Body of pancreas (tissue), 4 donors: ENCODE results near the gene ACOX1. TPM values are rescaled to one million over a fixed set of nuclear protein-coding genes. Genes with fewer than 3 reads are reported as not detected.

Source experiments
- ATAC-seq: fragments of 150-250 bp; one replicate; pipeline ENCODE4 v1.9.1; 2016
- DNase-seq, 4 donors: peaks; one replicate each; pipeline ENCODE4 v3.0.0-alpha.2; 2019
- H3K27ac ChIP-seq, 4 donors: fragments of 200-600 bp; sonication (generic); 1 replicate in 3 of 4; 2 replicates in 1 of 4; pipeline versions ENCODE4 v1.5.1 to v1.6.1; 2016 to 2019; ENCODE audit warnings: mild to moderate bottlenecking in 1 of 4, mixed read lengths in 1 of 4, moderate library complexity in 1 of 4
- H3K27me3 ChIP-seq, 2 donors: fragments of 200-600 bp; sonication (generic); one replicate each; pipeline ENCODE4 v1.6.0; 2016; ENCODE audit warnings: mild to moderate bottlenecking in 1 of 2
- H3K36me3 ChIP-seq, 2 donors: fragments of 200-600 bp; sonication (generic); replicated peaks in 1 of 2; 2 replicates each; pipeline ENCODE4 v1.5.1; 2016; ENCODE audit warnings: low read depth in 2 of 2; ENCODE audit not compliant: insufficient read depth in 1 of 2
- H3K4me1 ChIP-seq: fragments of 200-600 bp; sonication (generic); one replicate; pipeline ENCODE4 v1.6.0; 2016
- H3K4me3 ChIP-seq, 2 donors: fragments of 200-600 bp; sonication (generic); 1 replicate in 1 of 2; 2 replicates in 1 of 2; pipeline ENCODE4 v1.5.1; 2016 to 2019
- H3K9me3 ChIP-seq, 3 donors: fragments of 200-600 bp; sonication (generic); 1 replicate in 2 of 3; 2 replicates in 1 of 3; pipeline ENCODE4 v1.5.1; 2016
- CTCF ChIP-seq, 7 experiments: fragments of 450-650 bp in 4 of 7; fragments of 200-600 bp in 3 of 7; sonication (generic) in 3 of 7; IDR thresholded peaks; one replicate each; pipeline ENCODE4 v1.5.1; 2016 to 2019; ENCODE audit warnings: antibody characterized with exemption in 7 of 7
- POLR2A ChIP-seq, 3 donors: fragments of 450-650 bp; IDR thresholded peaks; one replicate each; pipeline ENCODE4 v1.6.1; 2016; ENCODE audit warnings: antibody characterized with exemption in 3 of 3, mild to moderate bottlenecking in 2 of 3
- WGBS, 2 donors: methylation state at CpG; one replicate each; pipeline ENCODE4 v1.1.5; 2017; 5-methylcytosine and 5-hydroxymethylcytosine counted together
- intact Hi-C: fragments of 100-400 bp; cut with DNase I; formaldehyde crosslinking; loops from one replicate; pipeline ENCODE4 v1.15.1; 2023
- total RNA-seq, 2 donors: library from RNA; depleted of rRNA; stranded (reverse); fragments of >200 nt; gene quantifications; one replicate each; pipeline ENCODE4 v1.1.0, GENCODE V29; 2016

ACOX1 gene
- total RNA-seq, 2 donors from 2014 or later: 69.0 to 77.1 TPM

- Histone ChIP-seq H3K27ac (no peak overlapping the region), H3K36me3 (no peaks in the 10 kb centered on the region), H3K4me3 (no peak overlapping the region), H3K9me3 (no peaks in the 10 kb centered on the region), H3K4me1 (peaks cover 14% of the 10 kb centered on the region), H3K27me3 (no peaks in the 10 kb centered on the region)
- intact Hi-C loops: no loop called here
- TF ChIP-seq POLR2A (IDR thresholded peaks at IDR 0.05) (no peak), CTCF (IDR thresholded peaks at IDR 0.05) (no peak)
- 89 to 94% methylated on average over 13 of the region's 13 CpGs for WGBS, 2 donors
- DNase-seq (no peak), ATAC-seq (no peak)
These were observed 41.3 kb downstream of the ACOX1 start for GRCh38 chr17:75937652-75938051.

GRCh38 chr17:75933808-75934207, 45.2 kb downstream of the ACOX1 start:
- TF ChIP-seq POLR2A (IDR thresholded peaks at IDR 0.05) (no peak), CTCF (IDR thresholded peaks at IDR 0.05) (no peak)
- 80 to 85% methylated on average over 4 of the region's 4 CpGs for WGBS, 2 donors
- intact Hi-C loops: no loop called here
- no peak for ATAC-seq
- Histone ChIP-seq H3K4me1 (no peaks in the 10 kb centered on the region), H3K27me3 (no peaks in the 10 kb centered on the region), H3K27ac (no peak overlapping the region), H3K9me3 (no peaks in the 10 kb centered on the region), H3K4me3 (no peak overlapping the region), H3K36me3 (no peaks in the 10 kb centered on the region)
- no peak for DNase-seq

- ATAC-seq: no peak
These were observed 46.1 kb downstream of the ACOX1 start for GRCh38 chr17:75932852-75933251.

GRCh38 chr17:75931062-75931461, 47.9 kb downstream of the ACOX1 start:
- intact Hi-C loops: no loop called here
- H3K27me3 ChIP-seq: no peaks in the 10 kb centered on the region
- no peaks in the 10 kb centered on the region for H3K9me3 ChIP-seq
- H3K4me3 ChIP-seq: no peak overlapping the region
- no peaks in the 10 kb centered on the region for H3K4me1 ChIP-seq
- no peak overlapping the region for H3K27ac ChIP-seq
- no peak for ATAC-seq
- DNase-seq: no peak
- no peaks in the 10 kb centered on the region for H3K36me3 ChIP-seq
- TF ChIP-seq POLR2A (IDR thresholded peaks at IDR 0.05): no peak
- TF ChIP-seq CTCF (IDR thresholded peaks at IDR 0.05): no peak
- WGBS, 2 donors: 88 to 100% methylated on average over 1 to 4 of the region's 4 CpGs

More at GRCh38 chr17:75932852-75933251, 46.1 kb downstream of the ACOX1 start:
- no peaks in the 10 kb centered on the region for H3K9me3 ChIP-seq
- DNase-seq: no peak
- H3K27ac ChIP-seq: no peak overlapping the region
- H3K27me3 ChIP-seq: no peaks in the 10 kb centered on the region
- H3K4me1 ChIP-seq: no peaks in the 10 kb centered on the region
- 86 to 89% methylated on average over 5 of the region's 5 CpGs for WGBS, 2 donors
- H3K36me3 ChIP-seq: no peaks in the 10 kb centered on the region
- intact Hi-C loops: no loop called here
- H3K4me3 ChIP-seq: no peak overlapping the region
- no peak for TF ChIP-seq CTCF (IDR thresholded peaks at IDR 0.05)
- TF ChIP-seq POLR2A (IDR thresholded peaks at IDR 0.05): no peak

GRCh38 chr17:75927286-75927922, 51.6 kb downstream of the ACOX1 start:
- no peak for ATAC-seq
- H3K9me3 ChIP-seq: no peaks in the 10 kb centered on the region
- intact Hi-C loops: no loop called here

More at GRCh38 chr17:75927286-75927922, 51.6 kb downstream of the ACOX1 start:
- WGBS, 2 donors: 62 to 76% methylated on average over 5 to 6 of the region's 6 CpGs
- Histone ChIP-seq H3K27me3 (no peaks in the 10 kb centered on the region), H3K4me3 (no peak overlapping the region), H3K27ac (no peak overlapping the region), H3K4me1 (no peaks in the 10 kb centered on the region), H3K36me3 (no peaks in the 10 kb centered on the region)
- TF ChIP-seq CTCF (IDR thresholded peaks at IDR 0.05) (peak in 3 of 7 experiments; percentile 16 to 27 (median 27)), POLR2A (IDR thresholded peaks at IDR 0.05) (no peak)
- peak in 2 of 4 donors; percentile 33 for DNase-seq
